H1 (cell line): ENCODE measurements around the gene TSTD2. TPM values are rescaled to one million over a fixed set of nuclear protein-coding genes. Genes with fewer than 3 reads are reported as not detected.

Source experiments
- ATF2 ChIP-seq: IDR thresholded peaks from 2 replicates; pipeline ENCODE4 v1.6.1; 2012; ENCODE audit warnings: low read length, inconsistent platforms
- CHD7 ChIP-seq: fragments of 300-600 bp; sonication (generic); IDR thresholded peaks from 2 replicates; pipeline ENCODE4 v1.7.1; 2012; ENCODE audit warnings: low read length, moderate library complexity, mild to moderate bottlenecking, inconsistent platforms; ENCODE audit not compliant: insufficient replicate concordance
- E2F6 ChIP-seq: IDR thresholded peaks from 2 replicates; pipeline ENCODE4 v1.6.1; 2012; ENCODE audit warnings: inconsistent platforms
- MAX ChIP-seq: IDR thresholded peaks from 2 replicates; pipeline ENCODE4 v1.6.1; 2012; ENCODE audit warnings: inconsistent platforms
- RNF2 ChIP-seq: fragments of 200-900, 300-1000 bp; sonication (generic); IDR thresholded peaks from 2 replicates; pipeline ENCODE4 v1.7.1; 2016; ENCODE audit warnings: borderline replicate concordance, low read depth, mild to moderate bottlenecking, antibody characterized with exemption, low read length; ENCODE audit not compliant: poor library complexity, severe bottlenecking; ENCODE audit errors: missing control alignments
- TCF12 ChIP-seq: IDR thresholded peaks from 2 replicates; pipeline ENCODE4 v1.6.1; 2011; ENCODE audit warnings: low read depth, mild to moderate bottlenecking, low read length
- polyA plus RNA-seq, 7 experiments: library from polyadenylated mRNA; depleted of rRNA in 3 of 7; stranded (reverse) in 5 of 7; unstranded in 2 of 7; fragments of >200 nt in 5 of 7; fragments of 200-250 nt in 2 of 7; gene quantifications; 1 replicate in 5 of 7; 2 replicates in 1 of 7; 4 replicates in 1 of 7; pipeline versions ENCODE4 v1.2.1 to v1.2.3, GENCODE V29; 2011 to 2013; ENCODE audit warnings: missing spikeins in 2 of 7, mixed read lengths in 2 of 7
- total RNA-seq: library from RNA; stranded (reverse); fragmentation: NEBNext Ultra II Directional; extraction: Animal tissue kit (Norgen Biotek cat#: 25700); gene quantifications from 2 replicates; pipeline ENCODE4 v1.2.1, GENCODE V29; 2021

Gene TSTD2
- total and polyA plus RNA-seq, 2 of the 8 experiments (the other 6 are each of a cell fraction or from before 2014, with no cell fraction given), result 16.1 to 17.5 TPM

DNA sequence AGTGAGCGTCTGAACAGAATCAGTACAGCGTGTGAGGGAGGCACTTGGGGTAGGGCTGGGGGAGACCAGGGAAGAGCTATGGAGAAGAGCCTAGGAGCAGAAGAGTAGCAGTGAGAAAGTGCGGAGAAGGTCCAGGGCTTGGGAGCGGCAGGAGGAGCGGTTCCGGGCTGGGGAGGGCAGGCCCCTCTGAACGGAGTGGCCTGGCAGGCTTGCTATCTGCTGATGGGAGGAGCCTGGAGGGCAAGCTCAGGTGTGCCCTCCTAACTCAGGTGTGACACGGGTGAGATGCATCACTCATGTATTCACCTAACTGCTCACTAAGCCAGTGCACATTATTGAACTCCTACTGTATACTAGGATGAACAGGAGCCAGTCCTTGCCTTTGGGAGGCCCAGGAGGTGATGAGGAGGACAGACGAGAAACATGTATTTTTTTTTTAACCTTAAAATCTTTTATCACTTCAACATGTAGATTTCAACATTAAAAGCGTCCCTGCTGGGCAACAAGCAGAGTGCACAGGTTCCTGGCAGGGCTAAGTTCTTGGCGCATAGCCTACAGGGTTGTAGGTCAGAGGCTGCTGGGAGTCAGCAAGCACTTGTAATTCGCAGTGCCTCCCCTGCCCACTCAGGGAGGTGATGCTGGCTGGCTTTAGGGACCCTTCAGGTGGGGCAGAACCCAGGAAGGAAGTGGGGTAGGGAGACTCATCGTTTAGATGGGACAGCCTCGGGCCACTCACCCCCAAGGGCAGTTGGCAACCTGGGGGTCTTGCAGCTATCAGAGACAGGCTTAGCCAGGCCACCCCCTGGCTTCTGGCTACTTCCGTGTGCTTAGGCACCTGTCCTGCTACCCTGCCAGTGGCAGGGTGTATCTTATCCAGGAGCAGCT is 76.2 kb downstream of the TSTD2 start (continued):
- no peak for TF ChIP-seq CHD7
- no peak for TF ChIP-seq ATF2
- TF ChIP-seq RNF2, result no peak
- TF ChIP-seq TCF12, result no peak
- no peak for TF ChIP-seq MAX
- TF ChIP-seq E2F6, result no peak
